Thoracic aorta (tissue), 2 donors: ENCODE data around the gene CTDP1. TPM values are rescaled to one million over a fixed set of nuclear protein-coding genes. Genes with fewer than 3 reads are reported as not detected.

Experiments
- ATAC-seq: fragments of 150-250 bp; one replicate; pipeline ENCODE4 v1.8.0; 2017; ENCODE audit warnings: low read depth; ENCODE audit not compliant: insufficient number of reproducible peaks, low FRiP score
- DNase-seq: peaks from one replicate; pipeline ENCODE4 v3.0.0-alpha.2; 2020; ENCODE audit warnings: low spot score
- H3K27ac ChIP-seq, 2 donors: fragments of 200-600 bp; sonication (generic); 1 replicate in 1 of 2; 2 replicates in 1 of 2; pipeline ENCODE4 v1.5.1; 2016; ENCODE audit warnings: mild to moderate bottlenecking in 2 of 2, moderate library complexity in 2 of 2
- H3K27me3 ChIP-seq: fragments of 200-600 bp; sonication (generic); replicated peaks from 2 replicates; pipeline ENCODE4 v1.6.0; 2016; ENCODE audit warnings: mild to moderate bottlenecking; ENCODE audit not compliant: insufficient read depth
- H3K36me3 ChIP-seq: fragments of 200-600 bp; sonication (generic); one replicate; pipeline ENCODE4 v1.5.1; 2016
- H3K4me1 ChIP-seq, 2 donors: fragments of 200-600 bp; sonication (generic); 1 replicate in 1 of 2; 2 replicates in 1 of 2; pipeline versions ENCODE4 v1.5.1 to v1.6.0; 2016; ENCODE audit warnings: low read depth in 2 of 2, mild to moderate bottlenecking in 1 of 2; ENCODE audit not compliant: control insufficient read depth in 1 of 2
- H3K4me3 ChIP-seq: fragments of 200-600 bp; sonication (generic); 2 replicates; pipeline ENCODE4 v1.5.1; 2016; ENCODE audit warnings: mild to moderate bottlenecking
- H3K9me3 ChIP-seq: fragments of 200-600 bp; sonication (generic); 2 replicates; pipeline ENCODE4 v1.5.1; 2016
- CTCF ChIP-seq: fragments of 200-600 bp; sonication (generic); IDR thresholded peaks from one replicate; pipeline ENCODE4 v1.5.1; 2019; ENCODE audit warnings: antibody characterized with exemption
- total RNA-seq, 2 donors: library from RNA; depleted of rRNA; stranded (reverse); fragments of >200 nt; gene quantifications; one replicate each; pipeline versions ENCODE4 v1.1.0 to v1.2.3, GENCODE V29; 2016

Gene CTDP1
- total RNA-seq, 2 donors from 2014 or later = 25.0 to 28.0 TPM

- no peak overlapping the region for H3K4me3 ChIP-seq
- no peak for TF ChIP-seq CTCF
- ATAC-seq (no peak), DNase-seq (no peak)
- H3K4me1 ChIP-seq = no peaks in the 10 kb centered on the region
- no peaks in the 10 kb centered on the region for H3K36me3 ChIP-seq
- H3K9me3 ChIP-seq = no peaks in the 10 kb centered on the region
- H3K27ac ChIP-seq = no peak overlapping the region
- no peaks in the 10 kb centered on the region for H3K27me3 ChIP-seq
Measured at GRCh38 chr18:79658366-79658765, 21.2 kb upstream of the CTDP1 start.

DNA sequence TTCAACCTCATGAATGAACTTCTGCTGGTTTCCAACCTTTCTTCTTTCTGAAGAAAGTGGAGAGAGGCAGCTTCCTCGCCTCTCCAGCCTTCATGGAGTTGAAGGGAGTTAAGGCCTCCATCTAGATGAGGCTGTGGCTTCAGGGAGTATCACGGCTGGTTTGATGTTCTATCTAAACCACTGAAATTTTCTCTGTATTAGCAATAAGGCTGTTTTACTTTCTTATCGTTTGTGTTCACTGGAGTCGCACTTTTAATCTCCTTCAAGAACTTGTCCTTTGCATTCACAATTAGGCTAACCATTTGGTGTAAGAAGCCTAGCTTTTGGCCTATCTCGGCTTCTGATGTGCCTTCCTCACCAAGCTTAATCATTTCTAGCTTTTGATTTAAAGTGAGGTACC lies 19.9 kb upstream of the CTDP1 start:
- TF ChIP-seq CTCF = no peak
- no peaks in the 10 kb centered on the region for H3K36me3 ChIP-seq
- DNase-seq = no peak

DNA sequence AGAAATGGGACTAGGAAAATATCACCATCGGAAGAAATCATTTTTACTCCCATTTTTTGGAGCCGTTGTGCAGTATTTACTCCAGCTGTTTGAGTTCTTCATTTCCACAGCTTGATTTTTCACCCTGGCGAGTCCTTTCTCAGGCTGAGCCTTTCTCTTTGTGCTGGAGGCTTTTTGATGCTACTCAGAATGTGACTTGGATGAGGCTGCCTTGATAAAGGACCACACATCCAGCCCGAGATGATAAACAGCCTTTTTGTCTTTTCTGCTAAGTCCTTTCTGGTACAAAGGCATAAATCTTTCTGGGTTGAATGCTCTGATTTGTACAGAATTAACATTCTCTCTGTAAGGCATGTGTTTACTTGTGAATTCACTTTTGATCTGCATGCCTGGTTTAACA lies 17.6 kb upstream of the CTDP1 start:
- ATAC-seq = no peak
- Histone ChIP-seq H3K4me3 (no peak overlapping the region), H3K36me3 (no peaks in the 10 kb centered on the region), H3K9me3 (no peaks in the 10 kb centered on the region), H3K27me3 (no peaks in the 10 kb centered on the region), H3K4me1 (no peaks in the 10 kb centered on the region), H3K27ac (no peak overlapping the region)
- TF ChIP-seq CTCF = no peak
- no peak for DNase-seq

More for the DNA sequence above, 19.9 kb upstream of the CTDP1 start:
- Histone ChIP-seq H3K27me3 (no peaks in the 10 kb centered on the region), H3K4me3 (no peak overlapping the region), H3K27ac (no peak overlapping the region), H3K4me1 (no peaks in the 10 kb centered on the region), H3K9me3 (no peaks in the 10 kb centered on the region)
- ATAC-seq = no peak

GRCh38 chr18:79662439-79662838 lies 17.2 kb upstream of the CTDP1 start:
- H3K36me3 ChIP-seq = no peaks in the 10 kb centered on the region
- H3K27me3 ChIP-seq = no peaks in the 10 kb centered on the region
- no peaks in the 10 kb centered on the region for H3K9me3 ChIP-seq
- H3K4me3 ChIP-seq = no peak overlapping the region
- H3K27ac ChIP-seq = no peak overlapping the region
- TF ChIP-seq CTCF = no peak
- ATAC-seq = no peak
- DNase-seq = no peak
- no peaks in the 10 kb centered on the region for H3K4me1 ChIP-seq

DNA sequence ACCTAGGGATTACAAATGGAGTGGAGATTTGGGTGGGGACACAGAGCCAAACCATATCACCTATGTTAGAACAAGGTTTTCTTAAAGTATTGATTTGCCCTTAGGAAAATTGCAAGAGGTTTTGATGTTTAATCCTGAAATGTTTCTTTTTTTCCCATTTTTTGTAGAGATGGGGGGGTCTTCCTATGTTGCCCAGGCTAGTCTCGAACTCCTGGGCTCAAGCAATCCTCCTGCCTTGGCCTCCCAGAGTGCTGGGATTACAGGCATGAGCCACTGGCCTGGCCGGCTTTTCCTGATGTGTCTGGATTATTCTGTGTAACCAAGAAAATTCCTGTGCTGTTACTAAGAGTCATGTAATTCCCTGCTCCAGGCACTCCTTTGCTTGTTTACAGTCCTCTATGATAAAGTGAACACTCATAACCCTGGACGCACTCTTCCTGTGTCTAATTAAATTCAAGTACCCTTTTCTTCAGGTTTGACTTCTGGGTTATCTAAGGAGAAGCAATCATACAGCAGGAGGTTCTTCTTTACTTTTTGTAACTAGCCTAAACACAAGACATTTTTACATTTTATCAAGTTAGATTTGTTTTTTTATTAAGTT lies 15.0 kb upstream of the CTDP1 start:
- TF ChIP-seq CTCF = no peak
- DNase-seq (no peak), ATAC-seq (no peak)
- Histone ChIP-seq H3K36me3 (no peaks in the 10 kb centered on the region), H3K9me3 (no peaks in the 10 kb centered on the region), H3K27me3 (no peaks in the 10 kb centered on the region), H3K4me1 (no peaks in the 10 kb centered on the region), H3K4me3 (no peak overlapping the region), H3K27ac (no peak overlapping the region)
